HG03039 (cell line): ENCODE measurements around the gene PDXK.

ENCODE experiments used
- ATAC-seq: cut with Tn5 transposase; IDR thresholded peaks from one replicate; pipeline ENCODE4 v1.9.1; 2021; ENCODE audit warnings: mild to moderate bottlenecking, moderate library complexity; ENCODE audit not compliant: unreplicated experiment

The PDXK gene

DNA sequence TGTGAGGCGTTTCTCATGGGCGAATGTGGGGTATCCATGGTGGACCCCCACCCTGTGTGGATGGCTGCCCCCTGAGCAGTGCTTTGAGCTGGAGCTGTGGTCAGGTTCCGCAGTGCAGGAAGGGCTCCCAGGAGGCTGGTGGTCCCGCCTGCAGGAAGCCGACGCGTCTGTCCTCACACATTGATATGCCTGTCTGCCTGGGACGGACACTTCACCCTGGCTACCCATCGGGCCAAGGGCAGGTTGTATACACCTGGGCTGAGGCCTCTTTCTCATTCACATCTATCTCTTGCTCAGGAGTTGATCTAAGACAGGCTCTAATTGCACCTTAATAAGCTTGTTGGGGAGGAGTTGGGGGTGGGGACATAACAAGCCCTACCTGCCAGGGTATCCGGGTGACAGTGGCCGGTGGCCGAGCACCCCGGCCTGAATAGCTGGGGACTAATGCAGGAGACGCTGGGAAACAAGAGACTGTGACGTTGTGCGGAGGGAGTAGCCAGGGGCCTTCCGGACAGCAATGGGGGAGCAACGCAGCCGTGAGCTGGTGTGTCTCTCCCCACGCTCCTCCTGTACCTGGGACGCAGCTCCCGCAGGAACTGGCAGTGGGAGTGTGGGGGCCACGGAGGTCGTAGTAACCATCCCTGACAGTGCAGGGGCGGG is 21.7 kb downstream of the PDXK start:
- ATAC-seq, result no peak

DNA sequence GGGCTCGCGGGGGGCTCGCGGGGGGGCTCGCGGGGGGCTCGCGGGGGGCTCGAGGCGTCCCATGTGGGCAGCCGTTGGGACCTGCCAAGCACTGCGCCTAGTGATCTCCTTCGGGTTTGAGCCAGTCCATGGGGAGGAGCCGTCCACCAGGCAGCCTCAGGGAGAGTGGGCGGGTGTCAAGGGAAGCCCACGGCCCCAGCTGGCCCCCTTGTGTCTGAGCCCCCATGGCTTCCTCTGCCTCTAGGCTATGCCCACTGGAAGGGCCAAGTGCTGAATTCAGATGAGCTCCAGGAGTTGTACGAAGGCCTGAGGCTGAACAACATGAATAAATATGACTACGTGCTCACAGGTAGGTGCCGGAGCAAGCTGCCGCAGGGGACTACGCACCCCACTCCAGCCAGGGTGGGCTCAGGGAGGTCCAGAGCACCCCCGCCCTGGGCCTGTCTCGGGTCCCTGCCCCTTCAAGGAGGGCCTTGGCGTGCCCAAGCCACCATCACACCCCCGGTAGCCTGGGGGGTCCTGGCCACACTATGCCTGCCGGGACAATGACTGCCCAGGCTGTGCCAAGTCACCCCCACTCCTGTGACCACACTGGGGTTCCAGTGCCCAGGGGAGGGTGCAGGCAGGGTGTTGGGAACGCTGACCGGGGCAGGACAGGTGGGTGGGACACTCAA is 22.6 kb downstream of the PDXK start:
- no peak for ATAC-seq

DNA sequence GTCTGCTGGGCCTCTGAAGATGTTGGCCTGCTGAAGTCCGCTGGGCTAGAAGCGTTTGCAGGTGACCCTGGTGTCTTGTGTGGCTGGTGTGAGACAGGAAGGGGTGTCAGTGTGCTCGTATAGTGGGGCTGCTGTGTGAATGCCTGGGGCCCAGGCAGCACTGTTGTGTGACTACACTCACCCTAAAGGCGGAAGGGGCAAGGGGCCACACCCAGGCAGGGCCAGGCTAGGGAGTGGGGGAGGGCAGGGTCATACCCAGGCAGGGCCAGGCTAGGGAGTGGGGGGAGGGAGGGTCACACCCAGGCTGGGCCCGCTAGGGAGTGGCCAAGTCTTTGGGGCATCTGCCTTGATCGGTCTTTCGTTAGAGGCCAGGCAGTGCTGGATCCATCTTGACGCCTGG is 25.0 kb downstream of the PDXK start:
- no peak for ATAC-seq

DNA sequence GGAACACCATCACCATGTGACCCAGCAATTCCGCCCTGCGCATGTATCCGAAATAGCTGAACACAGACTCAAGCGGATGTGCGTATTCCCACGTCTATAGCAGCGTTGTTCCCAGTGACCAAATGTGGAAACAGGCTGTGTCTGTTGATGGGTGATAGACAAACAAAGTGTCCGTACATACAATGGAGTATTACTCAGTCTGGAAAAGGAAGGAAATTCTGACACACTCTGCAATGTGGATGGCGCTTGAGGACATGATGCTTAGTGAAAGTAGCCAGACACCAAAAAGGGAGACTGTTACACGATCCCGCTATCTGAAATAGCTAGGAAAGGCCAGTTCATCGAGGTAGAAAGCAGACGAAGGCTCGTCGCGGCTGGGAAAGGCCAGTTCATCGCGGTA is 25.8 kb downstream of the PDXK start:
- ATAC-seq, result no peak

DNA sequence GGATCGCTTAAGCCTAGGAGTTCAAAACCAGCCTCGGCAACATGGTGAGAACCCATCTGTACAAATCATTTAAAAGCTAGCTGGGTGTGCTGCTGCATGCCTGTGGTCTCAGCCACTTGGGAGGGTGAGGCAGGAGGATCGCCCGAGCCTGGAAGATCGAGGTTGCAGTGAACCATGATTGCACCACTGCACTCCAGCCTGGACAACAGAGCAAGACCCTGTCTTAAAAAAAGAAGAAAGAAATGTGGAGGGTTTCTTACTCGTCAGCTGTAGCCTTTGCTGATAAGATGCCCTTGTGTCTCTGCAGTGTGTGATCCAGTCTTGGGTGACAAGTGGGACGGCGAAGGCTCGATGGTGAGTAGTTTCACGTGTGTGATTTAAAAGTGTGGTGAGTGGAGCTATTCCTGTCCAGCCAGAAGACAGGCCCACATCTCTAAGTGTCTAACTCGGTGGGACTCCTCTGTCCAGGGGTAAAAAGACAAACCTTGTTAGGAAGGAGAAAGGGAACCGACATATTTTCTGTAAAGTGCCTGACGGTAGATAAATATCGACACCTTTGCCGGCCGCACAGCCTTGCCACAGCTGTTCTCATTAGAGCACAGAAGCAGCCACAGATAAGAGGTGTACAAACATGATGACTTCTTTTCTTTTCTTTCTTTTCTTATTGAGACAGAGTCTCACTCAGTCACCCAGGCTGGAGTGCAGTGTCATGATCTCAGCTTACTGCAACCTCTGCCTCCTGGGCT is 27.0 kb downstream of the PDXK start:
- ATAC-seq, result no peak

DNA sequence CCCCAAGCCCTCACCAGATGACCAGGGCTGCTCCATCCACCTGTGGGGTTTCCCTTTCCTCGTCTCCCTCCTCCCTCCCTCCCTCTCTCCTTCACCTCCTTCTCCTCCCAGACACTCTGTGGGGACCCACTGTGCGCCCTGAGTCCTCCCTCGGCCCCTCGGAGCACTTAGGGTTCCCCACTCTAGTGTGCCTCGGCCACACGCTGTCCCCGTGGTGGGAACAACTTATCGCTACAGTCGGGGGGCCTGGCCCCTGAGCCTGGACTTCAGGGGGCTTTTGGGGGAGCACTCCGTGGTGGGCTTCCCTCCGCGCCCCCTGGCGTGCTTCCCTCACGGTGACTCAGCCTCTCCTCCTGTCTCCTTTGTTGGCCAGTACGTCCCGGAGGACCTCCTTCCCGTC is 29.7 kb downstream of the PDXK start:
- ATAC-seq, result no peak

DNA sequence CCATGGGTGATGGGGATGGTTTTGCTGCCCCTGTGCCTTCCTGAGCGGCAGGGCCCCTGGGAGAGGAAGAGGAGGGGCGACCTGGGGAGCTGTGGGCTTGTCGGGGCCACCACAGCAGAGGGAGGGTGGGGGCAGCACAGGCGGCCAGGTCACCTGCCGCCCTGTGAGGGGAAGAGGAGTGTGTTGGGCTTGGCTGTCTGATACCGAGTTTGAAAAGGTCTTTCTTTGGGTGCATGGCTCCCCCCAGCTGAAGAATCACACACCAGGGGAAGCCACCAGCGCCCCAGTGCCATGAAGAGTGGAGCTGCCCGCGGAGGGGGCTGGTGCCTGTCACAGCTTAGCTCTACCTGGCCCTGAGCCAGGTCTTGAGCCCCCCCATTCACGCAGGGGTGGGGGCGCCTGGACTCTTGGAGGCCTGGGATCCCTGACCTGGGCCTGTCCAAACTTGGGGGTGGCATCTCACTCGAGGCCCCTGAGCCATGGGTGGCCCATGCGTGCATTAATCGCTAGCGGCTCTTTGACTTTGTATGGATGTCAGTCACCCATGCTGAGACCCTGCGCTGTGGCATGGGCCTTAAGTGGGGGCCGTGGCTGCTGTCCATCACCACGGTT is 30.8 kb downstream of the PDXK start:
- no peak for ATAC-seq

DNA sequence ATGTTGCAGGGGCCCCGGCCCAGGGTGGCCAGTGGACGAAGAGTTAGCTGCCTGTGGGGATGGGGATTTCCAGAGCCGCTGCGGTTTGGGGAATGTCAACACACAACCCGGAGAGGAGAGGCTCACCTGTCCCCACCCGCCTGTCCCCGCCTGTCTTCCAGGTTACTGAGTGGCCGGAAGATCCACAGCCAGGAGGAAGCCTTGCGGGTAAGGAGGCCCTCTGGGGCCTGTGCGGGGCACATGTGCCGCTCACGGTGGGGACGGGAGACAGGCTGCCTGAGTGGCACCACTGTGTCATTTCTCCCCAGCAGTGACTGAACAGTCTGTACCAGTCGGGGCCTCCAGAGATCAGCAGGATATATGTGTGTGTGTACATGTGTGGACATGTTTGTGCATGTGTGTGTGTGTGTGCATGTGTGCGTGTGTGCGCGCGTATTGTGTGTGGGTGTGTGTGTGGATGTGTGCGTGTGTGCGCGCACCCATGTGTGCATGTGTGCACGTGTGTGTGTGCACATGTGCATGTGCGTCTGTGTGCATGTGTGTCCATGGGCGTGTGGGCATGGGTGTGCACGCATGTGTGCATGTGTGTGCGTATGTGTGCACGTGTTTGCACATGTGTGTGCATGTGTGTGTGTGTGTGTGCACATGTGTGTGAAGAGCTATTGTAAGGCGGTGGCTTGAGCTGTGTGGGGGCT is 31.6 kb downstream of the PDXK start:
- ATAC-seq, result no peak

DNA sequence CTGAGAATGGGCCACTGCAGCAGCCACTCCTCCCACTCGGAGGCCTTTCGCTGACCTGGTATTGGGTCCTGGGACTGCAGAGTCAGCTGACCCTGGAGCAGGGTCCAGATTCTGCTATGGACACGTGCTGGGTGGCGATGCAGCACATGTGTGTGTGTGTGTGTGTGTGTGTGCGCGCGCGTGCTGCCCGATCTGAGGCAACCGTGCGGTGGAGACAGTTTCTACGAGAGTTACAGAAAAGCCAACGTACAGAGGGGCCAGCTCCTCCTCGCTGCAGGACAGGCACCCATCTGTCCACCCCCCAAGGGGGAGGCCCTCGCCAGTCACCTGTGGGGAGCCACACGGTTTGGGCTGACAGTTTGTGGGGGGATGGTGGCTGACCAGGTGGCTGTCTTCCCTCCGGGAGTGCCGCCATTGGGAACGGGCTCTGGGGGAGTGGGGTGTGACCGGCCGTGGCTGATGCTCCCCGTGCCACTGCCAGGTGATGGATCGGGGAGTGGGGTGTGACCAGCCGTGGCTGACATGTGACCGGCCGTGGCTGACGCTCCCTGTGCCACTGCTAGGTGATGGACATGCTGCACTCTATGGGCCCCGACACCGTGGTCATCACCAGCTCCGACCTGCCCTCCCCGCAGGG is 33.1 kb downstream of the PDXK start:
- ATAC-seq, result no peak

DNA sequence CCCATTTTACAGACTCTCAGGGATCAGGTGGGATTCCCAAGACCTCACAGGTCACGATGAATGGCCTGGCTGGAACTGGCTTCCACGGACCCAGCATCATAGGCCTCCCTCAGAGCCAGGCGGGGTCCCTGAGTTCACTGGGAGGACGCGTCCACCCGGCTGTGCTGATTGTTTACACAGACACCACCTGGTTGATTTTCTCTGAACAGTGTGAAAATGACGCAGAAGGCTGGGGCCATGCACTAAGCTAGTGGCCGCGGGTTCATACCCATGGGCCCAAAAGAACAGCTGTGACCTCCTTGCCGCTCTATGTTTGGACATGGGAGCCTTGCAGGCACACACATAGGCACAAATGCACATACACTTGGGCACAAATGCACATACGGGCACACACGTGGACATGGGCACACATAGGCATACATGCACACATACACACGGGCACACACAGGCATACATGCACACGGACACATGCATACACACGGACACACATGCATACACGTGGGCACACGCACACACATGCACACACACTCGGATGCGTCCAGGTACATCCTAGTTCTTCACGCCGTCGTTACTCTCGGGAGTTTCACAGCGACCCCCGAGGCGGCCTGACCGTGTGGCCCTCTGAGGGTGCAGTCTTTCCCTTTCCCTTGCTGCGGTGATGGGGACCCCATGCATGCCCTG is 34.0 kb downstream of the PDXK start:
- no peak for ATAC-seq

DNA sequence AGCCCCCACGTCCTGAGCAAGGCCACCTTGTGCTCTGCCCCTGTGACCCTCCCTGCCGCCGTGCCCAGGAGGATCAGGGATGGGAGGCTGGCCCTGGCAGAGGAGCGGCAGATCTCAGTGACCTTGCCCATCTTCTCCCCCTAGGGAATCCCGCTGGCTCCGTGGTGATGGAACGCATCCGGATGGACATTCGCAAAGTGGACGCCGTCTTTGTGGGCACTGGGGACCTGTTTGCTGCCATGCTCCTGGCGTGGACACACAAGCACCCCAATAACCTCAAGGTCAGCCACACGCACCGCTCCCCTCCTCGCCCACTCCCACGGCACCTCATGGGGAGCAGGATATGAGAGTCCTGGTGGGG is 34.5 kb downstream of the PDXK start:
- no peak for ATAC-seq

DNA sequence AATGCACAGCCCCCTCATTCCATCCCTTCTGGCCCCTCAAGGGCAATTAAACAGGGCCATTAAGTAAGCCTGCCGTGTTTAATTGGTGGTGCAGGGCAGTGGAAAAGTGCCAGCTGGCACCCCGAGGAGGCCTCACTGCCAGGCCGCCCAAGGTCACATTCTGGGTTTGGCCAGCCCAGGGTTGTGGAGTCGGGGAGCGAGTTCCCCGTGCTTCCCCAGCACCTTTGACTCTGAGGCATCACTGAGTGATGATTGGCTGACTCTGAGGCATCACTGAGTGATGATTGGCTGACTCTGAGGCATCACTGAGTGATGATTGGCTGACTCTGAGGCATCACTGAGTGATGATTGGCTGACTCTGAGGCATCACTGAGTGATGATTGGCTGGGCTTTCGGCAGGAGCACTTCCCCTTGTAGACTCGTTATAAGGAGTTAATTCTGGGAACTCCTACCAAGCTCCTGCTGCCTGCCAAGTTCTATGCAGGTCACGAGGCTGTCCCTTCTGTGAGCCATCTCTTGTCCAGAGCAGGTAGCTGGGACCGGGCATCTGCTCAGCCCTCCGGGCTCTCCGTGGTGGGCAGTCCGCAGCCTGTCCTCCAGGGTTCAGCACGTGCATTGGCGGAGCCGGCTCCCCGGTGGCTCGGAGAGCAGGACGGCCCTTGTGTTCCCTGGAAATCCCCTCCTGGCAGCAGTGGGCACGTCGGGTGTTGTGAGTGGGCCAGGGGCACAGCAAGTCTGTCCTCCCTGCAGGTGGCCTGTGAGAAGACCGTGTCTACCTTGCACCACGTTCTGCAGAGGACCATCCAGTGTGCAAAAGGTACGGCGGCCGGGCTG is 36.2 kb downstream of the PDXK start:
- no peak for ATAC-seq

DNA sequence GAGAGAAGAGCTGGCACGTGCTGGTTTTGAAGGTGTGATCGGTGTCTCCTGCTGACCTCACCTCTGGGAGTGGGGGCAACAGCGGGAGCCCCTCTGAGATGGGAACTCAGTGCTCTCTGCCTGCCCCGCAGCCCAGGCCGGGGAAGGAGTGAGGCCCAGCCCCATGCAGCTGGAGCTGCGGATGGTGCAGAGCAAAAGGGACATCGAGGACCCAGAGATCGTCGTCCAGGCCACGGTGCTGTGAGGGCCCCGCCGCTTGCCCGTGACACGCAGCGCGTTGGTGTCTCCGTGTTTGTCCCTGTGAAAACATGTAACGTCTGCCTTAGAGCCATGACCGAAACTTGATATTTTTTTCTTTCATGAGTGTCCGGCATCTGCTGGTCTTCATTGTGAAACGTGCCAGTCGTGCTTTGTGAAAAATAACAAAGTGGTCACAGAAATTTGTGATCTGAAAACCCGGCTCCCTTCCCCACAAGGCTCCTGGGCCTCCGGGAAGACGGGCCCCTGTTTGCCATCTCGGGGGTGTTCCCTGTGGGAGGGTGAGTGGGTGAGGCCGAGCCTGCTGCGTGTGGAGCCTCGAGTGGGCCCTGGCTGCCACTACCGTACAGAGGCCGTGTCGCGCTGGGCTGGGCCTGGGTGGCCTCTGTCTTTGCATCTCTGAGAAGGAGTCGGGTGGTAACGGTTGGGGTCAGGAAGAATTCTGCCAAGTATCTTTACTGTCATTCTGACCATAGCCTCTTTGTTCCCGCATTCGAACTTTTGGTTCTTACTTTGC is 37.1 kb downstream of the PDXK start:
- no peak for ATAC-seq

DNA sequence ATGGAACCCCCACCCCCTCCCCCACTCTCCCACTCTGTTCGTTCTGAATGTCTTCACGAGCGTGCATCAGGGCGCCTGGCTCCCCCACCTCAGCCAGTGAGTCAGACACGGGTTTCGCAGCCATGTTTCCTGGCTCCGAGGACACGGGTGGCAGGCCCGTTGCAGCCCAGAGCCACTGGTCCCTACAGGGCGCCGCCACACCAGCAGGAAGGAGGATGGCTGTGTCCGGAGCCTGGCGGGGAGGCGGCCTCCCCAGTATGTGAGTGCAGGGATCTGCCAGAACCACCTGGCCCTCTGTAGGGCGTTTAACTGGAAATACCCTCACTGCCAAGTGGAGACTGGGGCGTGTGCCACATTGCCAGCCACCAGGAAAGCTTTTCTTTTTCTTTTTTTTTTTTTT is 38.7 kb downstream of the PDXK start:
- ATAC-seq, result no peak

DNA sequence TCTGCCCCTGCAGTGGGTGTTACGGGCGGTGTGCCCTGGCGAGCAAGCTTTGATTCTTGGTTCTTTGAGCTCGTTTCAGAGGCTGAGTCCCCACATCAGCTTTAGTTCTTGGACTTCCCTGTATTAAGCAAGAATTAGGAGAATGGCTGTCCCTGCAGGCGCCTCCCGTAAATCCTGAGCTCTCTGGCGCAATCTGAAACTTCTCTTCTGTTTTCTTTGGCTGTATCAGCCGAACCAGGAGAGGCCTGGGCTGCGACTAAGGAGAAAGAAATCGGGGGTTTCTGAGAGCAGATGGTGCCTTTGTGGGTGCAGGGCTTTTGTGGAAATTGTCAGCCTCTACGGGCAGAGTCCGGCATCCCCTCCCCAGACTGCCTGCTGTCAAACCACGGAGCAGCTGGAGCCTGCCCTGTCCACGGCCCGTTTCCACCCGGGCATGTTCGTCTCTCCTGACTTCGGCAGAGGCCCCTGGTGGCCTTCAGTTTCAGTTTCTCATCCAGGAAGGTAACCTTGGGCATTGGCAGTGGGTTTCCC is 39.2 kb downstream of the PDXK start:
- ATAC-seq, result no peak

DNA sequence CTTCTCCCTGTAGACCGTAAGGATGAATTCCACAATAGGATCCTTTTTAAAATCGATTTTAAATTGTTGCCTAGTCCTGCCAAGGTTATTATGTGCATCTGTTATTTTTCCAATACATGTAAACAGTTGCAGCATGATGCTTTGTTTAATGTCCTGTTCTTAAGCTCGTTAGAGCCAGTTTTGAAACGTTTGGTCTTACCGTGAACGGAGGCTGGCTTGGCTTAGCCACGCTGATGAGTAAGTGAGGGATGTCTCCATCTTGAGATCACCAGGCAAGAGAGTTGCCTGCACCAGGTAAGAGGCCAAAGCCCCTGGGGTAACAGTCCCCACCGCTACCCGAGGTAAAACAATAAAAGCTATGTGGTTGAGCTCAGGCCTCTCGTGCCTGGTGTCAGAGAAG is 39.9 kb downstream of the PDXK start:
- ATAC-seq, result no peak

DNA sequence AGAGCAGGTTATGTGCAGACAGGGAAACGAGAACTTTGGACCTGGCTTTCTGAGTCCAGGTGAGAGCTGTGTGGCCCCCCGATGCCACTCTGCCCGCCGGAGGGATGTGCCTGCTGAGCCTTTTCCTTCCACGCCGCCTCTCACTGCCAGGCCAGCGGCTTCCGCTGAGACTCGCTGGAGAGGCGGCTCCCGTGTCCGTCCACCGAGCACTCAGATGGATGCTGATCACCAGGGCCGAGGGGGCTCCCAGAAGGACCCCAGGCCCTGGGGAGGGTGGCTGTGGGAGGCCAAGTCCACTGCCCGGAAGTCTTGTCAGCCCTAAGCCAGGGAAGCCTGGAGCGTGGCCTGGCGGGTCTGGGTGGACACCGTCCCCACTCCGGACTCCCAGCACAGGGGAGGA is 40.7 kb downstream of the PDXK start:
- ATAC-seq, result no peak

DNA sequence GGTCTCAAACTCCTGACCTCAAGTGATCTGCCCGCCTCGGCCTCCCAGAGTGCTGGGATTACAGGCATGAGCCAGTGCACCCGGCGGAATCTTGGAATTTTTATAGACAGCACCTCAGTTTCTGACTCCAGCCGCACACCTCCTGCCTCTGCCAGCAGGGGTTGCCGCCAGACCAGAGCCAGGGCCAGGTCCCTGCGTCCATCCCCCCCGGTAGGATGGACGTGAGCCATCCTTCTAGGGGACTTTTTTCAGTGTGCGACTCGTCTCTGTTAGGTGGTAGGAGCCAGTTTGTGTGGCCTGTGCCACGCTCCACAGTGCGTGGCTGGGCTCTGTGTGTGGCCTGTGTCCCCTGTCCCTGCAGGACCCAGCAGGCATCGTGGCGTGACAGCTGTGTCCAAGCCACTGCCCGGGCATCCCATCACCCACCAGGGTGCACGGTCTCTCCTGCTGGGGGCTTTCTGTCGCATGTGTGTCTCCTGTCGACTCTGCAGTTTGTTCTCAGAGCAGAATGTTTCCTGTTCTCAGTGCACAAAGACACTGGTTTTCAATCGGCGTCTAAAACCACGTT is 41.5 kb downstream of the PDXK start:
- no peak for ATAC-seq
